C4-2B (cell line): ENCODE data around the gene CXXC5.

Source experiments
- H3K27ac ChIP-seq: fragments of 450-650 bp; 2 replicates; pipeline ENCODE4 v1.5.1; 2017
- CTCF ChIP-seq: fragments of 450-650 bp; conservative IDR thresholded peaks from 2 replicates; pipeline ENCODE4 v1.5.1; 2017; ENCODE audit warnings: mild to moderate bottlenecking
- ZFX ChIP-seq: fragments of 450-650 bp; IDR thresholded peaks from 2 replicates; pipeline ENCODE4 v1.6.1; 2017

Gene CXXC5

GRCh38 chr5:139650689-139651042 is 2.5 kb downstream of the CXXC5 start:
- H3K27ac ChIP-seq: no peak overlapping the region
- no peak for TF ChIP-seq CTCF
- no peak for TF ChIP-seq ZFX

GRCh38 chr5:139651043-139651834 is 3.1 kb downstream of the CXXC5 start:
- no peak for TF ChIP-seq ZFX
- TF ChIP-seq CTCF: no peak
- no peak overlapping the region for H3K27ac ChIP-seq

GRCh38 chr5:139651853-139652787 is 4.0 kb downstream of the CXXC5 start:
- TF ChIP-seq CTCF (no peak), ZFX (no peak)
- no peak overlapping the region for H3K27ac ChIP-seq

GRCh38 chr5:139652788-139653241 is 4.7 kb downstream of the CXXC5 start:
- H3K27ac ChIP-seq: no peak overlapping the region

GRCh38 chr5:139653616-139654015 is 5.5 kb downstream of the CXXC5 start:
- H3K27ac ChIP-seq: no peak overlapping the region
- TF ChIP-seq CTCF (no peak), ZFX (no peak)

More at GRCh38 chr5:139652788-139653241, 4.7 kb downstream of the CXXC5 start:
- TF ChIP-seq ZFX (no peak), CTCF (no peak)

- H3K27ac ChIP-seq: no peak overlapping the region
Measured at GRCh38 chr5:139654464-139654863, 6.3 kb downstream of the CXXC5 start.

GRCh38 chr5:139654871-139655491 is 6.8 kb downstream of the CXXC5 start:
- peak overlapping the region; percentile 60 for H3K27ac ChIP-seq
- no peak for TF ChIP-seq CTCF
- TF ChIP-seq ZFX: no peak

More at GRCh38 chr5:139654464-139654863, 6.3 kb downstream of the CXXC5 start:
- no peak for TF ChIP-seq ZFX
